Type B pancreatic cell (in vitro differentiated cells): Measurements from ENCODE around the gene PEX10. TPM values are rescaled to one million over a fixed set of nuclear protein-coding genes. Genes with fewer than 3 reads are reported as not detected.

Source experiments
- DNase-seq: peaks from one replicate; pipeline ENCODE4 v3.0.0; 2021; ENCODE audit warnings: mixed read lengths; ENCODE audit not compliant: unreplicated experiment; ENCODE audit errors: extremely low spot score
- H3K27ac Mint-ChIP-seq: 2 replicates; pipeline ENCODE4 v1.8.0; 2021; ENCODE audit warnings: mild to moderate bottlenecking, mixed read lengths
- H3K27me3 Mint-ChIP-seq: 2 replicates; pipeline ENCODE4 v1.8.0; 2021; ENCODE audit warnings: mixed read lengths
- H3K36me3 Mint-ChIP-seq: 2 replicates; pipeline ENCODE4 v1.8.0; 2021; ENCODE audit warnings: mixed read lengths
- H3K4me1 Mint-ChIP-seq: one replicate; pipeline ENCODE4 v1.8.0; 2021; ENCODE audit warnings: mixed read lengths; ENCODE audit not compliant: unreplicated experiment
- H3K4me3 Mint-ChIP-seq: 2 replicates; pipeline ENCODE4 v1.8.0; 2021; ENCODE audit warnings: mild to moderate bottlenecking, mixed read lengths
- H3K9me3 Mint-ChIP-seq: 2 replicates; pipeline ENCODE4 v1.8.0; 2021; ENCODE audit warnings: mixed read lengths
- total RNA-seq: library from RNA; stranded (reverse); gene quantifications from 2 replicates; pipeline ENCODE4 v1.2.1, GENCODE V29; 2021; ENCODE audit warnings: low replicate concordance
- TF ChIP-seq, protein P1 (sequence below): fragments of 200-600 bp; sonication (generic); conservative IDR thresholded peaks from 2 replicates; pipeline ENCODE4 v1.5.0; 2021; ENCODE audit warnings: antibody characterized with exemption, mild to moderate bottlenecking

PEX10 gene
- total RNA-seq, 1 donor from 2014 or later: 27.3 TPM

DNA sequence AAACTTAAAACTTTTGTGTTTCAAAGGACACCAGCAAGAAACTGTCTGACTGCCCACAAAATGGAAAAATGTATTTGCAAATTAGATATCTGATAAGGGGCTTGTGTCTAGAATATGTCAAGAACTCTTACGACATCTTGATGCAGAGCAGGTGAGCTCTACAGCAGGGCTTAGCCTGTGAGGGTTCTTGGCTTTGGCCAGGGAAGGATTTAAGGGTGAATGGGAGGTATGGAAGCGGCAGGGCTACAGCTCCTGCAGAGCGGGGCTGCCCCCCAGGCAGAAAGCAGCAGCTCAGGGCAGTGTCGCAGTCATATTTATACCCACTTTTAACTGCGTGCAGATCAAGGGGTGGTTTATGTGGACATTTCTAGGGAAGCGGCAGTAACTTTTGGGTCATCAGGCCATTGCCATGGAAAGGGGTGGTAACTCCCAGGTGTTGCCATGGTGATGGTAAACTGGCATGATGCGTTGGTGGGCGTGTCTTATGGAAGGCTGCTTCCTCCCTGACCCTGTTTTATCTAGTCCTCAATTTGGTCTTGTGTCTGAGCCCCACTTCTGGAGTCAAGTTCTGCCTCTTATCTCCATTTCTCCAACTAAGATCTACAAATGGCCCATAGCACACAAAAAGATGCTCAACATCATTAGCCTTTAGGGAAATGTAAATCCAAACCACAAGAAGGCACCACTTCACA, 44.2 kb downstream of the PEX10 start:
- TF ChIP-seq, protein P1, sequence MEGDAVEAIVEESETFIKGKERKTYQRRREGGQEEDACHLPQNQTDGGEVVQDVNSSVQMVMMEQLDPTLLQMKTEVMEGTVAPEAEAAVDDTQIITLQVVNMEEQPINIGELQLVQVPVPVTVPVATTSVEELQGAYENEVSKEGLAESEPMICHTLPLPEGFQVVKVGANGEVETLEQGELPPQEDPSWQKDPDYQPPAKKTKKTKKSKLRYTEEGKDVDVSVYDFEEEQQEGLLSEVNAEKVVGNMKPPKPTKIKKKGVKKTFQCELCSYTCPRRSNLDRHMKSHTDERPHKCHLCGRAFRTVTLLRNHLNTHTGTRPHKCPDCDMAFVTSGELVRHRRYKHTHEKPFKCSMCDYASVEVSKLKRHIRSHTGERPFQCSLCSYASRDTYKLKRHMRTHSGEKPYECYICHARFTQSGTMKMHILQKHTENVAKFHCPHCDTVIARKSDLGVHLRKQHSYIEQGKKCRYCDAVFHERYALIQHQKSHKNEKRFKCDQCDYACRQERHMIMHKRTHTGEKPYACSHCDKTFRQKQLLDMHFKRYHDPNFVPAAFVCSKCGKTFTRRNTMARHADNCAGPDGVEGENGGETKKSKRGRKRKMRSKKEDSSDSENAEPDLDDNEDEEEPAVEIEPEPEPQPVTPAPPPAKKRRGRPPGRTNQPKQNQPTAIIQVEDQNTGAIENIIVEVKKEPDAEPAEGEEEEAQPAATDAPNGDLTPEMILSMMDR: no peak
- no peaks in the 10 kb centered on the region for H3K9me3 Mint-ChIP-seq
- H3K27ac Mint-ChIP-seq: peak overlapping the region; percentile 23

GRCh38 chr1:2363847-2364513, 48.4 kb downstream of the PEX10 start:
- H3K4me3 Mint-ChIP-seq: no peak overlapping the region
- no peaks in the 10 kb centered on the region for H3K9me3 Mint-ChIP-seq
- H3K27ac Mint-ChIP-seq: no peak overlapping the region
- H3K4me1 Mint-ChIP-seq: no peaks in the 10 kb centered on the region
- H3K27me3 Mint-ChIP-seq: no peaks in the 10 kb centered on the region
- DNase-seq: no peak
- H3K36me3 Mint-ChIP-seq: peaks cover 10% of the 10 kb centered on the region
- TF ChIP-seq, protein P1: no peak

More for the DNA sequence above, 44.2 kb downstream of the PEX10 start:
- Mint-ChIP-seq H3K27me3 (no peaks in the 10 kb centered on the region), H3K36me3 (peaks cover 8% of the 10 kb centered on the region), H3K4me1 (no peaks in the 10 kb centered on the region), H3K4me3 (no peak overlapping the region)
- DNase-seq: no peak

DNA sequence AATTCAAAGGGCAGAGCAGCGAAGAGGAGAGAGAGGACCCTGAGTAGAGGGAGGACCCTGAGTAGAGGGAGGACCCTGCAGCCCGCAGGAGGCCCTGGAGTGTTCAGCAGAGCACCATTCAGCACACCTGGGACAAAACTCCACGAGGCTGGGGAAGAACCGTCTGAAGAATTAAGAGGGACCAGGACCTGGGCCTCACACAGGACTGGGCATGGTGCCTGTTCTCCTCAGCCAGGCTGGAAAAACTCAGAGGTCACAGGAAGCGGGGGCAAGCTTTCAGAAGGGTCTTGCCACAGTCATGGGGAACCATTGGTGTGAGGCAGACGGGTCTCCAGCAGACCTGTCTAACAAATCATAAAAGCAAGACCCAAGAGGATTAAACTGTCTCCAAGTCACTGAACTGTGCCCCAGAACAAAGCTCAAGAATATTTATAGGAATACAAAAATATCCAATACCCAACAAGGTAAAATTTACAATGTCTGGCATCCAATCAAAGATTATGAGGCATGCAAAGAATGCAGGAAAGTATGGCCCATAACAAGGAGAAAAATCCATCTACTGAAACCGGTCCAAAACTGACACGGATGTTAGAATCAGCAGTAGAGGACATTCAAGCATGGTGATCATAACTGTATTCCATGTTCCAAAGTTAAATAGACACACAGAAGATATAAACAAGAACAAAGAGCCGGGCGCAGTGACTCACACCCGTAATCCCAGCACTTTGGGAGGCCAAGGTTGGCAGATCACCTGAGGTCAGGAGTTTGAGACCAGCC, 51.6 kb downstream of the PEX10 start:
- TF ChIP-seq, protein P1: no peak
- Mint-ChIP-seq H3K36me3 (peaks cover 10% of the 10 kb centered on the region), H3K9me3 (no peaks in the 10 kb centered on the region), H3K27me3 (no peaks in the 10 kb centered on the region), H3K27ac (no peak overlapping the region), H3K4me3 (no peak overlapping the region), H3K4me1 (no peaks in the 10 kb centered on the region)
- DNase-seq: no peak

DNA sequence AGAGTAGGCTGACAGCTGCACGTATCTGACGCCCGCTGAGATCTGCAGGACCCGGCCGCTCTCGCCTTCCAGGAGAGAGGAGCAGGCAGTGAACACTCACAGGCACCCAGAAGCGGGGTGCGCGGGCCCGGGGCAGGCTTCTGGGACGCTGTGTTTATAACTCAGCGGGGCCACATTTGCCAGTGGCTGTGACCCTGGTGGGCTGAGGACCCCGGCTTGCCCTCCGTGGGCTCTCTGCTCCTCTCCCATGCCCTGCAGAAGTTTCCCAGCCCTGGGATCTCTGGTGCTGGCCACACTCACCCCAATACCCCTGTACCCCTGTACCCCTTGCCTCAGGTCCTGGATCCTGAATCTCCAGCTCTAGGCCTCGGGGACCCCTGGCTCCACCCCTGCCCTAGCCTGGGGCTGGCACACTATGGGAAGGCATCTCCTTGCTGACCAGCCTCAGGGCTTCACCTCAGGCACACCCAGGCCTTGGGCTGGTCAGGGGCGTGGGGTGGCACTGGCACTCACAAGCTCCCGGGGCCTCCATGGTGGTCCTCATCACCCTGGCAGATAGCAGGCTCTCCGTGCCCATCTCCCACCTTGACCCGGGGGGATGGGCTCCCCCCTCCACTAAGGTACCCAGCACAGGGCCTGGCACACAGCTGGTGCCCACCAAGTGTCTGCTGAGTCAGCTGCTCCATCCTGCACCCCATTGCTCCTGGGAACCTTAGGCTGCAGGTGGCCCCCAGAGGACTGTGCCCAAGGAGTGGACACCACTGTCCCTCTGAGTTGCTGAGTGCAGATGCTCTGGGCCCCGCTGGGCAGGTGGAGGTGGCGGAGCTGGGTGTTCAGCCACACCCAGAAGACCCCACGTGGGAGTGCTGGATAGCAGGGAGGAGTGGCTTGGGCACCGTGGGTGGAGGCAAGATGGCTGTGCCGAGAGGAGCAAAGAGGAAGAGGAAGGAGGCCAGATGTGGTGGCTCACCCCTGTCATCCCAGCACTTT, 53.4 kb downstream of the PEX10 start:
- Mint-ChIP-seq H3K27ac (no peak overlapping the region), H3K27me3 (no peaks in the 10 kb centered on the region), H3K4me3 (no peak overlapping the region), H3K36me3 (peaks cover 10% of the 10 kb centered on the region), H3K4me1 (no peaks in the 10 kb centered on the region), H3K9me3 (no peaks in the 10 kb centered on the region)
- no peak for DNase-seq
- TF ChIP-seq, protein P1: no peak

DNA sequence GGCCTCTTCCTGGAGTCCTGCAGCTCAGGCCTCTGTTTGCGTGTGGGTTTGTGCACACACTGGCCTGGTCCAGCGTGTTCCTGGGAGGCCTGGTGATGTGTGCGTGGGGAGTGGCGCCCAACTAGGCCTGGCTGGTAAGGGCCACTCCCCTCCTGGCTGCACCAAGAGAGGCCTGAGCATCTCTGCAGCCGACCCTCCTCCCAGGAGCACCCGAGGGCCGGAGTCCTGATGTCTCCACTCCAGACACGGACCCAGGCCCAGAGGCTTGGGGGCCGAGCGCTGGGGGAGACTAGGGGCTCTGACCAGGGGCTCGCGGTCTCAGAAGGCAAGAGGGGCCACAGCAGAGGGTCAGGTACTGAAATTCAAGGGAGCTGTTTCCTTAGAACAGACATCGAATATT, 54.3 kb downstream of the PEX10 start:
- no peak for DNase-seq
- TF ChIP-seq, protein P1: no peak
- Mint-ChIP-seq H3K4me3 (no peak overlapping the region), H3K27me3 (no peaks in the 10 kb centered on the region), H3K4me1 (no peaks in the 10 kb centered on the region), H3K9me3 (no peaks in the 10 kb centered on the region), H3K27ac (no peak overlapping the region), H3K36me3 (peaks cover 8% of the 10 kb centered on the region)
